Astrocyte (in vitro differentiated cells and primary cell): ENCODE measurements around the gene CD300E.

Source experiments
- EZH2 ChIP-seq: IDR thresholded peaks from 2 replicates; pipeline ENCODE4 v1.6.1; 2012; ENCODE audit warnings: mild to moderate bottlenecking, low read length, inconsistent platforms; ENCODE audit not compliant: insufficient read depth
- TF ChIP-seq, protein P1 (sequence below): IDR thresholded peaks from 2 replicates; pipeline ENCODE4 v1.5.1; 2011; ENCODE audit warnings: low read depth, mild to moderate bottlenecking, inconsistent platforms, low read length, moderate library complexity; ENCODE audit not compliant: insufficient read depth

DNA sequence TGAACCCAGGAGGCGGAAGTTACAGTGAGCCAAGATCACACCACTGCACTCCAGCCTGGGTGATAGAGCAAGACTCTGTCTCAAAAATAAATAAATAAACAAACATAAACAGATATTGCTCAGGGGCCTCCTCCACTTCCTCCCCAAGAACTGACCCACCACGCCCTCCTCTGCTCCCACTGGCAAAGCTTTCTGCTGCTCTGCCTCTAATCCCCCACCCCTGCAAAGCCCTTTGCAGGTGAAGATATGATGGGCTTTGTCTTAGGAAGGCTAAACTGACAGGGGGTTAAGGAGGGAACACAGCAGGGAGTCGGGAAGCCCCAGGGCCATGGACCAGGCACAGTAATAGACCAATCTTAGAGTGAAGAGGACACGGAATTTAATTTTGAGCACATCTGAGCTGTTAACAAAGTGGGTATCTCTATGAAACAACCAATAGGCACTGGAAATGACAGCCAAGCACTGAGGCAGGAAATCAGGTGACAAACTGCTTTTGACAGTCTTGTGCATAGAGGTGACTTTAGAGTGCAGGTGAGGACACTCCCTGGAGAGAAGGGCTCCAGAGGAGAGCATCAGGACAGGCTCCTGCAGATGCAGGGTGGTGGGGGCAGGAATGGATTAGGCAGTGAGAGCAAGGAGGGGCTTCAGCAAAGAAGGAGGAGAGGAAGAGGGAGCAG, 25.1 kb downstream of the CD300E start:
- no peak for TF ChIP-seq EZH2
- TF ChIP-seq, protein P1, sequence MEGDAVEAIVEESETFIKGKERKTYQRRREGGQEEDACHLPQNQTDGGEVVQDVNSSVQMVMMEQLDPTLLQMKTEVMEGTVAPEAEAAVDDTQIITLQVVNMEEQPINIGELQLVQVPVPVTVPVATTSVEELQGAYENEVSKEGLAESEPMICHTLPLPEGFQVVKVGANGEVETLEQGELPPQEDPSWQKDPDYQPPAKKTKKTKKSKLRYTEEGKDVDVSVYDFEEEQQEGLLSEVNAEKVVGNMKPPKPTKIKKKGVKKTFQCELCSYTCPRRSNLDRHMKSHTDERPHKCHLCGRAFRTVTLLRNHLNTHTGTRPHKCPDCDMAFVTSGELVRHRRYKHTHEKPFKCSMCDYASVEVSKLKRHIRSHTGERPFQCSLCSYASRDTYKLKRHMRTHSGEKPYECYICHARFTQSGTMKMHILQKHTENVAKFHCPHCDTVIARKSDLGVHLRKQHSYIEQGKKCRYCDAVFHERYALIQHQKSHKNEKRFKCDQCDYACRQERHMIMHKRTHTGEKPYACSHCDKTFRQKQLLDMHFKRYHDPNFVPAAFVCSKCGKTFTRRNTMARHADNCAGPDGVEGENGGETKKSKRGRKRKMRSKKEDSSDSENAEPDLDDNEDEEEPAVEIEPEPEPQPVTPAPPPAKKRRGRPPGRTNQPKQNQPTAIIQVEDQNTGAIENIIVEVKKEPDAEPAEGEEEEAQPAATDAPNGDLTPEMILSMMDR = no peak
